GF-D8 (cell line): Measurements from ENCODE around the gene C1orf35.

Source experiments
- DNase-seq: peaks from one replicate; lab custom pipeline; 2025; lab: John Stamatoyannopoulos, UW

Gene C1orf35

GRCh38 chr1:228063251-228064191 is 39.6 kb downstream of the C1orf35 start:
- DNase-seq, result no peak

- DNase-seq, result no peak
These were observed 40.3 kb downstream of the C1orf35 start for GRCh38 chr1:228062812-228063211.

GRCh38 chr1:228062085-228062791 is 40.9 kb downstream of the C1orf35 start:
- no peak for DNase-seq

GRCh38 chr1:228061411-228062084 is 41.6 kb downstream of the C1orf35 start:
- DNase-seq, result no peak

GRCh38 chr1:228060458-228061190 is 42.5 kb downstream of the C1orf35 start:
- DNase-seq, result no peak

- DNase-seq, result no peak
These were observed 43.3 kb downstream of the C1orf35 start for GRCh38 chr1:228059634-228060457.

GRCh38 chr1:228058949-228059633 is 44.0 kb downstream of the C1orf35 start:
- no peak for DNase-seq

- no peak for DNase-seq
These were observed 44.8 kb downstream of the C1orf35 start for GRCh38 chr1:228058172-228058948.
